ENCODE data around the gene GJC2.

The GJC2 gene

GRCh38 chr1:228158151-228159007 is 8.6 kb downstream of the GJC2 start:
- H3K4me1 ChIP-seq (ENCODE audit: control insufficient read depth, insufficient read depth, low read length), result peaks cover 2% of the 10 kb centered on the region
- H3K4me3 ChIP-seq (ENCODE audit: low read length), result no peak overlapping the region
- DNase-seq (ENCODE audit: low read depth, low spot score), result no peak
- no CpG with 5 or more reads among the region's 98 CpGs for WGBS (ENCODE audit: insufficient coverage, insufficient read length)
- peaks cover 1% of the 10 kb centered on the region; the same call in 1 of the 2 replicates for H3K27me3 ChIP-seq (ENCODE audit: control insufficient read depth, insufficient read depth, low read length)
- H3K27ac ChIP-seq (ENCODE audit: low read length), result no peak overlapping the region
- H3K9me3 ChIP-seq (ENCODE audit: control insufficient read depth, insufficient read depth, low read length), result no peaks in the 10 kb centered on the region
- no peaks in the 10 kb centered on the region for H3K36me3 ChIP-seq (ENCODE audit: control insufficient read depth, insufficient read depth, low read length)

GRCh38 chr1:228159008-228159665 is 9.4 kb downstream of the GJC2 start:
- H3K4me3 ChIP-seq (ENCODE audit: low read length), result no peak overlapping the region
- no CpG with 5 or more reads among the region's 14 CpGs for WGBS (ENCODE audit: insufficient coverage, insufficient read length)
- H3K4me1 ChIP-seq (ENCODE audit: control insufficient read depth, insufficient read depth, low read length), result peaks cover 2% of the 10 kb centered on the region
- no peaks in the 10 kb centered on the region for H3K9me3 ChIP-seq (ENCODE audit: control insufficient read depth, insufficient read depth, low read length)
- no peak for DNase-seq (ENCODE audit: low read depth, low spot score)
- no peak overlapping the region for H3K27ac ChIP-seq (ENCODE audit: low read length)
- no peaks in the 10 kb centered on the region for H3K36me3 ChIP-seq (ENCODE audit: control insufficient read depth, insufficient read depth, low read length)
- peaks cover 1% of the 10 kb centered on the region; the same call in 1 of the 2 replicates for H3K27me3 ChIP-seq (ENCODE audit: control insufficient read depth, insufficient read depth, low read length)

- no peak for DNase-seq (ENCODE audit: low read depth, low spot score)
- no peaks in the 10 kb centered on the region for H3K36me3 ChIP-seq (ENCODE audit: control insufficient read depth, insufficient read depth, low read length)
- H3K27ac ChIP-seq (ENCODE audit: low read length), result no peak overlapping the region
- no CpG with 5 or more reads among the region's 15 CpGs for WGBS (ENCODE audit: insufficient coverage, insufficient read length)
- peaks cover 1% of the 10 kb centered on the region; the same call in 1 of the 2 replicates for H3K27me3 ChIP-seq (ENCODE audit: control insufficient read depth, insufficient read depth, low read length)
- no peak overlapping the region for H3K4me3 ChIP-seq (ENCODE audit: low read length)
- peaks cover 2% of the 10 kb centered on the region for H3K4me1 ChIP-seq (ENCODE audit: control insufficient read depth, insufficient read depth, low read length)
- no peaks in the 10 kb centered on the region for H3K9me3 ChIP-seq (ENCODE audit: control insufficient read depth, insufficient read depth, low read length)
Observed at GRCh38 chr1:228160201-228160761, 10.6 kb downstream of the GJC2 start.

GRCh38 chr1:228161362-228161761 is 11.6 kb downstream of the GJC2 start:
- Histone ChIP-seq H3K27ac (ENCODE audit: low read length) (no peak overlapping the region), H3K36me3 (ENCODE audit: control insufficient read depth, insufficient read depth, low read length) (no peaks in the 10 kb centered on the region), H3K9me3 (ENCODE audit: control insufficient read depth, insufficient read depth, low read length) (no peaks in the 10 kb centered on the region), H3K27me3 (ENCODE audit: control insufficient read depth, insufficient read depth, low read length) (peaks cover 1% of the 10 kb centered on the region; the same call in 1 of the 2 replicates), H3K4me3 (ENCODE audit: low read length) (no peak overlapping the region), H3K4me1 (ENCODE audit: control insufficient read depth, insufficient read depth, low read length) (peaks cover 2% of the 10 kb centered on the region)
- DNase-seq (ENCODE audit: low read depth, low spot score), result no peak
- WGBS (ENCODE audit: insufficient coverage, insufficient read length), result no CpG with 5 or more reads among the region's 7 CpGs

GRCh38 chr1:228161866-228162265 is 12.1 kb downstream of the GJC2 start:
- no peaks in the 10 kb centered on the region for H3K9me3 ChIP-seq (ENCODE audit: control insufficient read depth, insufficient read depth, low read length)
- peaks cover 1% of the 10 kb centered on the region; the same call in 1 of the 2 replicates for H3K27me3 ChIP-seq (ENCODE audit: control insufficient read depth, insufficient read depth, low read length)
- WGBS (ENCODE audit: insufficient coverage, insufficient read length), result no CpG with 5 or more reads among the region's 9 CpGs
- no peak for DNase-seq (ENCODE audit: low read depth, low spot score)
- H3K27ac ChIP-seq (ENCODE audit: low read length), result no peak overlapping the region
- no peak overlapping the region for H3K4me3 ChIP-seq (ENCODE audit: low read length)
- no peaks in the 10 kb centered on the region for H3K36me3 ChIP-seq (ENCODE audit: control insufficient read depth, insufficient read depth, low read length)
- H3K4me1 ChIP-seq (ENCODE audit: control insufficient read depth, insufficient read depth, low read length), result peaks cover 2% of the 10 kb centered on the region

- no peak overlapping the region for H3K27ac ChIP-seq (ENCODE audit: low read length)
- no peak overlapping the region for H3K4me3 ChIP-seq (ENCODE audit: low read length)
- H3K27me3 ChIP-seq (ENCODE audit: control insufficient read depth, insufficient read depth, low read length), result peaks cover 1% of the 10 kb centered on the region; the same call in 1 of the 2 replicates
- peaks cover 2% of the 10 kb centered on the region for H3K4me1 ChIP-seq (ENCODE audit: control insufficient read depth, insufficient read depth, low read length)
- no peak for DNase-seq (ENCODE audit: low read depth, low spot score)
- no peaks in the 10 kb centered on the region for H3K9me3 ChIP-seq (ENCODE audit: control insufficient read depth, insufficient read depth, low read length)
- no CpG with 5 or more reads among the region's 14 CpGs for WGBS (ENCODE audit: insufficient coverage, insufficient read length)
- no peaks in the 10 kb centered on the region for H3K36me3 ChIP-seq (ENCODE audit: control insufficient read depth, insufficient read depth, low read length)
Observed at GRCh38 chr1:228162286-228163006, 12.7 kb downstream of the GJC2 start.

GRCh38 chr1:228163007-228163753 is 13.4 kb downstream of the GJC2 start:
- no CpG with 5 or more reads among the region's 30 CpGs for WGBS (ENCODE audit: insufficient coverage, insufficient read length)
- Histone ChIP-seq H3K36me3 (ENCODE audit: control insufficient read depth, insufficient read depth, low read length) (no peaks in the 10 kb centered on the region), H3K4me1 (ENCODE audit: control insufficient read depth, insufficient read depth, low read length) (peaks cover 2% of the 10 kb centered on the region), H3K27ac (ENCODE audit: low read length) (no peak overlapping the region), H3K4me3 (ENCODE audit: low read length) (no peak overlapping the region), H3K27me3 (ENCODE audit: control insufficient read depth, insufficient read depth, low read length) (no peaks in the 10 kb centered on the region; the same call in 1 of the 2 replicates), H3K9me3 (ENCODE audit: control insufficient read depth, insufficient read depth, low read length) (no peaks in the 10 kb centered on the region)
- DNase-seq (ENCODE audit: low read depth, low spot score), result no peak

- Histone ChIP-seq H3K27me3 (ENCODE audit: control insufficient read depth, insufficient read depth, low read length) (no peaks in the 10 kb centered on the region; the same call in 1 of the 2 replicates), H3K36me3 (ENCODE audit: control insufficient read depth, insufficient read depth, low read length) (no peaks in the 10 kb centered on the region), H3K4me3 (ENCODE audit: low read length) (no peak overlapping the region), H3K4me1 (ENCODE audit: control insufficient read depth, insufficient read depth, low read length) (peaks cover 2% of the 10 kb centered on the region; the same call in 1 of the 2 replicates), H3K9me3 (ENCODE audit: control insufficient read depth, insufficient read depth, low read length) (no peaks in the 10 kb centered on the region), H3K27ac (ENCODE audit: low read length) (no peak overlapping the region)
- WGBS (ENCODE audit: insufficient coverage, insufficient read length), result no CpG with 5 or more reads among the region's 10 CpGs
- DNase-seq (ENCODE audit: low read depth, low spot score), result no peak
Observed at GRCh38 chr1:228163776-228164519, 14.2 kb downstream of the GJC2 start.
